Ishikawa (cell line): Measurements from ENCODE around the gene NUB1.

Experiments used
- CEBPB ChIP-seq: IDR thresholded peaks from 2 replicates; pipeline ENCODE4 v1.6.1; 2012
- CREB1 ChIP-seq: IDR thresholded peaks from 2 replicates; pipeline ENCODE4 v1.6.1; 2012; ENCODE audit warnings: low read depth
- EGR1 ChIP-seq: IDR thresholded peaks from 2 replicates; pipeline ENCODE4 v1.6.1; 2012
- EP300 ChIP-seq: IDR thresholded peaks from 2 replicates; pipeline ENCODE4 v1.6.1; 2012; ENCODE audit warnings: borderline replicate concordance
- FOXM1 ChIP-seq: IDR thresholded peaks from 2 replicates; pipeline ENCODE4 v1.6.1; 2012; ENCODE audit warnings: low read depth, borderline replicate concordance
- NFIC ChIP-seq: IDR thresholded peaks from 2 replicates; pipeline ENCODE4 v1.6.1; 2012
- RAD21 ChIP-seq: IDR thresholded peaks from 2 replicates; pipeline ENCODE4 v1.6.1; 2012; ENCODE audit warnings: low read depth
- REST ChIP-seq: IDR thresholded peaks from 2 replicates; pipeline ENCODE4 v1.6.1; 2012; ENCODE audit warnings: low read depth, mild to moderate bottlenecking
- TAF1 ChIP-seq: IDR thresholded peaks from 2 replicates; pipeline ENCODE4 v1.6.1; 2012; ENCODE audit warnings: low read depth, mild to moderate bottlenecking
- TCF12 ChIP-seq: IDR thresholded peaks from 2 replicates; pipeline ENCODE4 v1.6.1; 2012; ENCODE audit warnings: low read depth
- TEAD4 ChIP-seq: IDR thresholded peaks from 2 replicates; pipeline ENCODE4 v1.6.1; 2012
- USF1 ChIP-seq: IDR thresholded peaks from 2 replicates; pipeline ENCODE4 v1.6.1; 2012
- YY1 ChIP-seq: IDR thresholded peaks from 2 replicates; pipeline ENCODE4 v1.6.1; 2012; ENCODE audit warnings: low read depth
- ZBTB7A ChIP-seq: IDR thresholded peaks from 2 replicates; pipeline ENCODE4 v1.6.1; 2012; ENCODE audit warnings: low read depth
- TF ChIP-seq, protein P1 (sequence below): IDR thresholded peaks from 2 replicates; pipeline ENCODE4 v1.6.1; 2012

NUB1 gene

DNA sequence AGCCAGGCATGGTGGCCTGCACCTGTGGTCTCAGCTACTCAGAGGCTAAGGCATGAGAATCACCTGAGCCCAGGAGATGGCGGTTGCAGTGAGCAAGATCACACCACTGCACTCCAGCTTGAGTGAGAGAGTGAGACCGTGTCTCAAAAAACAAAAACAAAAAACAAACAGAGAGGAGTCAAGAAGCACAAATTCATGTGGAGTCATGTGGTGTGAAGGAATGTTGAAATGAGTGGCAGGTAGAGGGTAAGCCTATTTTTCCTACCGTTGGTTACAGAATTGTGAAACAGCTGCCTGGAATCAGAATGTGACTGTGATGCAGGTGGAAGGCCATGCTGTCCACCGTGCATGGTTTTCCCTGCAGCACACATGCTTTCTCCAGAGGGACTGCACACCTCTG lies 23.7 kb upstream of the NUB1 start:
- TF ChIP-seq EGR1 (no peak), ZBTB7A (no peak), FOXM1 (no peak), TAF1 (no peak), TCF12 (no peak), TEAD4 (no peak), NFIC (no peak), CREB1 (no peak), USF1 (no peak), YY1 (no peak), RAD21 (no peak)
- TF ChIP-seq, protein P1, sequence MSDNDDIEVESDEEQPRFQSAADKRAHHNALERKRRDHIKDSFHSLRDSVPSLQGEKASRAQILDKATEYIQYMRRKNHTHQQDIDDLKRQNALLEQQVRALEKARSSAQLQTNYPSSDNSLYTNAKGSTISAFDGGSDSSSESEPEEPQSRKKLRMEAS = no peak

DNA sequence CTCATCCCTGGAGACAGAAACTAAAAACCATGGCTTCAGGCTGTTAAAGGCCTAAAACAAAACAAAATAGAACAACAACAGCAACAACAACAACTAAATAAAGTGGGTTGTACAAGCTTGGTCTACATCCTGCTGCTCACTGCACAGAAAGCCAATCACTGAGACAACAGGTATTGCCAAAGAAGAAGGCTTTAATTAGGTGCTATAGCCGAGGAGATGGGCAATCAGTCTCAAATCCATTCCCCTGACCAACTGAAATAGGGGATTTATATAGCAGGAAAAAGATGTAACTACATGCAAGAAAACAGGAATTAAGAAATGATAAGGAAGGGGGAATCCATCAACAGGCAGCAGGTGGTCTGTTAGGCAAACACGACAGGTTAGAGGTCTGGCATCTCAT lies 22.4 kb upstream of the NUB1 start:
- no peak for TF ChIP-seq CEBPB

DNA sequence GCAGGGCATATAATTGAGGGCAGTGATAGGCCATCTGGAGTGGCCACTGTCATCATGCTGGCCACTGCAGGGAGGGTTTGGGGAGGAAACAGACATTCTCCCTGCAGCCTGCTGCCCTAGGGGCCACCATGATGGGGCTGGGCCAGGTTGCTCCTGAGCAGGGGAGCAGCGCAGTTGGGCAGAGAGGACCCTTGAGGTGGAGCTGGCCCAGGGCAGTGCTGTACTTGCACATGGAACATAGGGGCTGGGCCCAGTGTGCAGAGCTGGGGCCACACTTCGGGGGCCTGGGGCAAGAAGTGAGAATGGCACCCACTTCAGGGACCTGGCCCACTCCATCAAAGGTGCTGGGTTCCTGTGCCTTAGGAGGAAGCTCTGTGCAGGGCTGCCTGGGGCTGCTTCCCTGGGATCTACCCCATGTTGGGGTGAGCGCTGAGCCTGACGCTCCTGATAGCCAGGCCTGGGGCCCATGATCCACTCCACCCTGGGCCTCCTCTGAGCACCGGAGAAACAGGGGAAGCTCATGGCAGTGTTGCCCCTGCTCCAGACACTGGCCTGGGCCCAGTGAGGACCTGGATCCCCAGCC lies 21.3 kb upstream of the NUB1 start:
- TF ChIP-seq CREB1 = no peak
- no peak for TF ChIP-seq NFIC
- TF ChIP-seq, protein P1 = no peak
- TF ChIP-seq REST = no peak
- no peak for TF ChIP-seq EP300

DNA sequence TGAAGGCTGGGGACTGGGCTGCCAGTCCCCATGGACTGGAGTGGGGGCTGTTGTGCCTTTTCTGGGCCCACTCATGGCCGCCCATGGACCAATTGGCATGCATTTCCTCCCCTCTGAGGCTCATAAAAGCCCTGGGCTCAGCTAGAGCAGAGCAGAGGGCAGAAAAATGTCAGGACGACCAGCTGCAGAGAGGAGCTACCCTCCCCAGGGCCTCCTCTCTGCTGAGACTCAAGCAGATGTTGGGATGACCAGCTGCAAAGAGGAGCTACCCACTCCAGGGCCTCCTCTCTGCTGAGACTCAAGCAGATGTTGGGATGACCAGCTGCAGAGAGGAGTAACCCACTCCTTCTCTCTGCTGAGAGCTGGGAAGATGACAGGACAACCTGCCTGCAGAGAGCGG lies 20.3 kb upstream of the NUB1 start:
- TF ChIP-seq USF1 = no peak
- no peak for TF ChIP-seq NFIC
- no peak for TF ChIP-seq EP300
- TF ChIP-seq, protein P1 = no peak
- no peak for TF ChIP-seq RAD21
- TF ChIP-seq TEAD4 = no peak
- TF ChIP-seq ZBTB7A = no peak
- TF ChIP-seq REST = no peak
- no peak for TF ChIP-seq FOXM1
- TF ChIP-seq CREB1 = no peak
- no peak for TF ChIP-seq YY1
- TF ChIP-seq TCF12 = no peak
- TF ChIP-seq CEBPB = no peak
- no peak for TF ChIP-seq EGR1
- TF ChIP-seq TAF1 = no peak

DNA sequence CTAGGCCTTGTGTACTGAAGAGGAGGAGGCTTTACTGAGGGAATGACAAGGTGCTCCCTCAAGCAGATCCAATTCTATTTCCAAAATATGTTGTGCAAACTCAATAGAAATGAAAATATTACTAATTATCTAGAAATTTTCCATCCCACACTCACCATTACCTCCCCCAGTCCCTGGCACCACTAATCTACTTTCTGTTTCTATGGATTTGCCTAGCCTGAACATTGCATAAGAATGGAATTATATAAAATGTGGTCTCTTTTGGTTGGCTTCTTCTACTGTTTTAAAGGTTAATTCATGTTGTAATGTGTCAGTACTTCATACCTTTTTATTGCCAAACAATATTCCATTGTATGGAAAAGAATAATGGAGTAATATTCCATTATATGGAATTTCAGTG lies 18.7 kb upstream of the NUB1 start:
- TF ChIP-seq EP300 = no peak
- no peak for TF ChIP-seq NFIC
- TF ChIP-seq USF1 = no peak
- TF ChIP-seq ZBTB7A = no peak
- no peak for TF ChIP-seq CREB1
- no peak for TF ChIP-seq CEBPB
- TF ChIP-seq, protein P1 = no peak
- no peak for TF ChIP-seq TAF1
- TF ChIP-seq REST = no peak
- no peak for TF ChIP-seq TEAD4
- no peak for TF ChIP-seq FOXM1
